H1 (cell line): ENCODE measurements around the gene GNAL. TPM values are rescaled to one million over a fixed set of nuclear protein-coding genes. Genes with fewer than 3 reads are reported as not detected.

Experiments
- CBX8 ChIP-seq: fragments of 300-800, 300-1000 bp; sonication (generic); IDR thresholded peaks from 2 replicates; pipeline ENCODE4 v1.7.1; 2016; ENCODE audit warnings: low read depth, low read length, borderline replicate concordance
- CREB1 ChIP-seq: IDR thresholded peaks from 2 replicates; pipeline ENCODE4 v1.6.1; 2012; ENCODE audit warnings: inconsistent platforms
- CTBP2 ChIP-seq: IDR thresholded peaks from 2 replicates; pipeline ENCODE4 v1.7.0; 2011; ENCODE audit warnings: borderline replicate concordance, mild to moderate bottlenecking, moderate library complexity, mixed read lengths, low read length; ENCODE audit not compliant: insufficient read depth, insufficient read length
- E2F6 ChIP-seq: IDR thresholded peaks from 2 replicates; pipeline ENCODE4 v1.6.1; 2012; ENCODE audit warnings: inconsistent platforms
- EZH2 ChIP-seq: fragments of 200-600 bp; sonication (generic); IDR thresholded peaks from 2 replicates; pipeline ENCODE4 v1.7.1; 2012; ENCODE audit warnings: low read depth, mild to moderate bottlenecking, moderate library complexity, low read length, inconsistent platforms; ENCODE audit not compliant: severe bottlenecking
- JUND ChIP-seq: IDR thresholded peaks from 2 replicates; pipeline ENCODE4 v1.6.1; 2011; ENCODE audit warnings: mild to moderate bottlenecking, improper control_type of control experiment, low read length
- KDM4A ChIP-seq: IDR thresholded peaks from one replicate; pipeline ENCODE4 v1.7.1; 2012; ENCODE audit warnings: low read depth, mild to moderate bottlenecking, moderate library complexity, low read length, inconsistent platforms; ENCODE audit not compliant: severe bottlenecking
- NRF1 ChIP-seq: IDR thresholded peaks from 2 replicates; pipeline ENCODE4 v1.6.1; 2011; ENCODE audit warnings: mild to moderate bottlenecking, low read depth, low read length, improper control_type of control experiment
- RAD21 ChIP-seq, 2 experiments: IDR thresholded peaks in 1 of 2; conservative IDR thresholded peaks in 1 of 2; 2 replicates each; pipeline ENCODE4 v1.6.1; 2011; ENCODE audit warnings: low read depth in 2 of 2, low read length in 2 of 2, improper control_type of control experiment in 1 of 2, inconsistent platforms in 1 of 2, mild to moderate bottlenecking in 1 of 2, moderate library complexity in 1 of 2
- RFX5 ChIP-seq: IDR thresholded peaks from 2 replicates; pipeline ENCODE4 v1.6.1; 2011; ENCODE audit warnings: low read depth, low read length, improper control_type of control experiment, borderline replicate concordance
- SIN3A ChIP-seq, 2 experiments: IDR thresholded peaks in 1 of 2; conservative IDR thresholded peaks in 1 of 2; 2 replicates each; pipeline ENCODE4 v1.6.1; 2011 to 2012; ENCODE audit warnings: low read length in 2 of 2, improper control_type of control experiment in 1 of 2, low read depth in 1 of 2, mild to moderate bottlenecking in 1 of 2
- ZNF274 ChIP-seq: IDR thresholded peaks from 2 replicates; pipeline ENCODE4 v1.7.0; 2012; ENCODE audit warnings: low read length, borderline replicate concordance; ENCODE audit errors: extremely low read depth
- polyA plus RNA-seq, 7 experiments: library from polyadenylated mRNA; depleted of rRNA in 3 of 7; stranded (reverse) in 5 of 7; unstranded in 2 of 7; fragments of >200 nt in 5 of 7; fragments of 200-250 nt in 2 of 7; gene quantifications; 1 replicate in 5 of 7; 2 replicates in 1 of 7; 4 replicates in 1 of 7; pipeline versions ENCODE4 v1.2.1 to v1.2.3, GENCODE V29; 2011 to 2013; ENCODE audit warnings: missing spikeins in 2 of 7, mixed read lengths in 2 of 7
- total RNA-seq: library from RNA; stranded (reverse); fragmentation: NEBNext Ultra II Directional; extraction: Animal tissue kit (Norgen Biotek cat#: 25700); gene quantifications from 2 replicates; pipeline ENCODE4 v1.2.1, GENCODE V29; 2021

GNAL gene
- total and polyA plus RNA-seq, 2 of the 8 experiments (the other 6 are each of a cell fraction or from before 2014, with no cell fraction given): 13.2 to 18.3 TPM

GRCh38 chr18:11733031-11733430, 44.0 kb downstream of the GNAL start (continued):
- TF ChIP-seq KDM4A (no peak), CREB1 (no peak), CTBP2 (peak; percentile 54), CBX8 (no peak), NRF1 (no peak), ZNF274 (no peak), RFX5 (no peak), RAD21 (IDR thresholded peaks at IDR 0.05 in 1 of 2, conservative IDR thresholded peaks at IDR 0.05 in 1 of 2; ENCODE audit: low read depth in 2 of 2, low read length in 2 of 2) (peak; percentile 94 to 96), EZH2 (no peak), E2F6 (peak; percentile 62), JUND (no peak), SIN3A (conservative IDR thresholded peaks at IDR 0.05 in 1 of 2, IDR thresholded peaks at IDR 0.05 in 1 of 2; ENCODE audit: low read depth in 1 of 2, low read length in 2 of 2) (no peak)
